ENCODE data around the gene PDLIM7.

The PDLIM7 gene

GRCh38 chr5:177523711-177524538 is 26.5 kb upstream of the PDLIM7 start:
- no peak for DNase-seq

- no peak for DNase-seq
Measured at GRCh38 chr5:177520916-177521513, 23.6 kb upstream of the PDLIM7 start.

- no peak for DNase-seq
Measured at GRCh38 chr5:177520271-177520670, 22.9 kb upstream of the PDLIM7 start.

- DNase-seq = no peak
Measured at GRCh38 chr5:177519463-177520235, 22.2 kb upstream of the PDLIM7 start.

GRCh38 chr5:177516601-177517568 is 19.5 kb upstream of the PDLIM7 start, which contains the start of gene DDX41:
TSS of gene DDX41 (minus strand) at chr5:177516961. CDS start at chr5:177516945, 16 bp downstream.
- DNase-seq = peak; percentile 94

GRCh38 chr5:177515580-177515979 is 18.2 kb upstream of the PDLIM7 start:
- no peak for DNase-seq

GRCh38 chr5:177514541-177514940 is 17.1 kb upstream of the PDLIM7 start:
- DNase-seq = no peak

- DNase-seq = no peak
Measured at GRCh38 chr5:177513500-177513899, 16.1 kb upstream of the PDLIM7 start.

GRCh38 chr5:177512736-177513380 is 15.5 kb upstream of the PDLIM7 start:
- no peak for DNase-seq

GRCh38 chr5:177511796-177512675 is 14.6 kb upstream of the PDLIM7 start:
- DNase-seq = no peak

GRCh38 chr5:177511181-177511580 is 13.8 kb upstream of the PDLIM7 start:
- no peak for DNase-seq

- no peak for DNase-seq
Measured at GRCh38 chr5:177510567-177511053, 13.2 kb upstream of the PDLIM7 start.

GRCh38 chr5:177509991-177510566 is 12.7 kb upstream of the PDLIM7 start:
- DNase-seq = no peak

- no peak for DNase-seq
Measured at GRCh38 chr5:177509381-177509951, 12.1 kb upstream of the PDLIM7 start, which contains the start of gene DOK3. TSS of gene DOK3 (minus strand) at chr5:177509826. CDS start at chr5:177509540, 286 bp downstream.

- DNase-seq = no peak
Measured at GRCh38 chr5:177508837-177509236, 11.4 kb upstream of the PDLIM7 start.

- no peak for DNase-seq
Measured at GRCh38 chr5:177508221-177508611, 10.8 kb upstream of the PDLIM7 start.

- no peak for DNase-seq
Measured at GRCh38 chr5:177507596-177508220, 10.3 kb upstream of the PDLIM7 start.

GRCh38 chr5:177507165-177507564 is 9.8 kb upstream of the PDLIM7 start:
- DNase-seq = no peak

- no peak for DNase-seq
Measured at GRCh38 chr5:177505075-177505474, 7.7 kb upstream of the PDLIM7 start.

Data from effector CD4-positive, alpha-beta T cell (primary cell).